ENCODE data around the gene TAF1B. TPM values are rescaled to one million over a fixed set of nuclear protein-coding genes. Genes with fewer than 3 reads are reported as not detected.

Gene TAF1B
- total and polyA plus RNA-seq, 10 of the 15 experiments (the other 5 are each of a cell fraction or from before 2014, with no cell fraction given): 8.1 to 18.3 (median 12.4) TPM

DNA sequence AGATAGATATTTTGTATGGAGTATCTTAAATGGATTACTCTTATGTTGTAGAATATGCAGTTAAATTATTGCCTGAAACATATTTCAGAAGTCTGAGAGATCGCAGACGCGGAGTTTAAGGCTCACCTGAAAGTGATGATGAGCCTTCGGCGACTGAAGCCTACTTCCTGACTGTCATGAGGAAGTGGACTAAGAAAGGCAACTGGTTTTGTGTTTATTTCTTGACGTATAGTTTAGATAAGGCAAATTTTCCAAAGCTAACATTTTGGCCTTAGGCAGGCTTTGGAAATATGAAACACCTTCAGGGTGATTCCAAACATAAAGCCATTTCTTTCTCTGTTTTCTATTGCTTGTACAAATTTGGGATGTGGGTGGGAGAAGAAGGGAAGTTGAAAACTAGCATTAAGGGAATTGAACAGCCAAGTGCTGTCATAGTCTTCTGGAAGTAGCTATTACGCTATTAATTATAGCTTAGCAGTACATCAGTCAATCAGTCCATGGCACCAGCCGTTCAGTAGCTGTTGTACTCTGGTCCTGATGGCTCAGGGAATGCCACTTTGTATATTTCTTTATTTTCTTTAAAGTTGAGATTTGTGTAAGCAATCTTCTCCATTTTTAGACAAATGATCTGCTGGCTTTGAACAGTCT, 109.7 kb downstream of the TAF1B start (continued):
- no peak for TF ChIP-seq MTA3 (IDR thresholded peaks at IDR 0.05; ENCODE audit: borderline replicate concordance, low read length)
- no peak for TF ChIP-seq SP1 (IDR thresholded peaks at IDR 0.05; ENCODE audit: low read depth, low read length)
- TF ChIP-seq, protein P1, sequence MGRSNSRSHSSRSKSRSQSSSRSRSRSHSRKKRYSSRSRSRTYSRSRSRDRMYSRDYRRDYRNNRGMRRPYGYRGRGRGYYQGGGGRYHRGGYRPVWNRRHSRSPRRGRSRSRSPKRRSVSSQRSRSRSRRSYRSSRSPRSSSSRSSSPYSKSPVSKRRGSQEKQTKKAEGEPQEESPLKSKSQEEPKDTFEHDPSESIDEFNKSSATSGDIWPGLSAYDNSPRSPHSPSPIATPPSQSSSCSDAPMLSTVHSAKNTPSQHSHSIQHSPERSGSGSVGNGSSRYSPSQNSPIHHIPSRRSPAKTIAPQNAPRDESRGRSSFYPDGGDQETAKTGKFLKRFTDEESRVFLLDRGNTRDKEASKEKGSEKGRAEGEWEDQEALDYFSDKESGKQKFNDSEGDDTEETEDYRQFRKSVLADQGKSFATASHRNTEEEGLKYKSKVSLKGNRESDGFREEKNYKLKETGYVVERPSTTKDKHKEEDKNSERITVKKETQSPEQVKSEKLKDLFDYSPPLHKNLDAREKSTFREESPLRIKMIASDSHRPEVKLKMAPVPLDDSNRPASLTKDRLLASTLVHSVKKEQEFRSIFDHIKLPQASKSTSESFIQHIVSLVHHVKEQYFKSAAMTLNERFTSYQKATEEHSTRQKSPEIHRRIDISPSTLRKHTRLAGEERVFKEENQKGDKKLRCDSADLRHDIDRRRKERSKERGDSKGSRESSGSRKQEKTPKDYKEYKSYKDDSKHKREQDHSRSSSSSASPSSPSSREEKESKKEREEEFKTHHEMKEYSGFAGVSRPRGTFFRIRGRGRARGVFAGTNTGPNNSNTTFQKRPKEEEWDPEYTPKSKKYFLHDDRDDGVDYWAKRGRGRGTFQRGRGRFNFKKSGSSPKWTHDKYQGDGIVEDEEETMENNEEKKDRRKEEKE (IDR thresholded peaks at IDR 0.05): no peak
- no peak for TF ChIP-seq RFX5 (IDR thresholded peaks at IDR 0.05; ENCODE audit: low read depth, low read length)
- no peak for TF ChIP-seq SIX5 (IDR thresholded peaks at IDR 0.05; ENCODE audit: low read depth, low read length, severe bottlenecking)
- no peak for TF ChIP-seq ZZZ3 (IDR thresholded peaks at IDR 0.05; ENCODE audit: control insufficient read depth, insufficient read length, low read depth)
- TF ChIP-seq, protein P2, sequence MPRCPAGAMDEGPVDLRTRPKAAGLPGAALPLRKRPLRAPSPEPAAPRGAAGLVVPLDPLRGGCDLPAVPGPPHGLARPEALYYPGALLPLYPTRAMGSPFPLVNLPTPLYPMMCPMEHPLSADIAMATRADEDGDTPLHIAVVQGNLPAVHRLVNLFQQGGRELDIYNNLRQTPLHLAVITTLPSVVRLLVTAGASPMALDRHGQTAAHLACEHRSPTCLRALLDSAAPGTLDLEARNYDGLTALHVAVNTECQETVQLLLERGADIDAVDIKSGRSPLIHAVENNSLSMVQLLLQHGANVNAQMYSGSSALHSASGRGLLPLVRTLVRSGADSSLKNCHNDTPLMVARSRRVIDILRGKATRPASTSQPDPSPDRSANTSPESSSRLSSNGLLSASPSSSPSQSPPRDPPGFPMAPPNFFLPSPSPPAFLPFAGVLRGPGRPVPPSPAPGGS (IDR thresholded peaks at IDR 0.05; ENCODE audit: borderline replicate concordance, insufficient read depth, low read depth, low read length, poor library complexity, severe bottlenecking): no peak
- no peak for TF ChIP-seq PAX8 (IDR thresholded peaks at IDR 0.05)
- TF ChIP-seq, protein P3, sequence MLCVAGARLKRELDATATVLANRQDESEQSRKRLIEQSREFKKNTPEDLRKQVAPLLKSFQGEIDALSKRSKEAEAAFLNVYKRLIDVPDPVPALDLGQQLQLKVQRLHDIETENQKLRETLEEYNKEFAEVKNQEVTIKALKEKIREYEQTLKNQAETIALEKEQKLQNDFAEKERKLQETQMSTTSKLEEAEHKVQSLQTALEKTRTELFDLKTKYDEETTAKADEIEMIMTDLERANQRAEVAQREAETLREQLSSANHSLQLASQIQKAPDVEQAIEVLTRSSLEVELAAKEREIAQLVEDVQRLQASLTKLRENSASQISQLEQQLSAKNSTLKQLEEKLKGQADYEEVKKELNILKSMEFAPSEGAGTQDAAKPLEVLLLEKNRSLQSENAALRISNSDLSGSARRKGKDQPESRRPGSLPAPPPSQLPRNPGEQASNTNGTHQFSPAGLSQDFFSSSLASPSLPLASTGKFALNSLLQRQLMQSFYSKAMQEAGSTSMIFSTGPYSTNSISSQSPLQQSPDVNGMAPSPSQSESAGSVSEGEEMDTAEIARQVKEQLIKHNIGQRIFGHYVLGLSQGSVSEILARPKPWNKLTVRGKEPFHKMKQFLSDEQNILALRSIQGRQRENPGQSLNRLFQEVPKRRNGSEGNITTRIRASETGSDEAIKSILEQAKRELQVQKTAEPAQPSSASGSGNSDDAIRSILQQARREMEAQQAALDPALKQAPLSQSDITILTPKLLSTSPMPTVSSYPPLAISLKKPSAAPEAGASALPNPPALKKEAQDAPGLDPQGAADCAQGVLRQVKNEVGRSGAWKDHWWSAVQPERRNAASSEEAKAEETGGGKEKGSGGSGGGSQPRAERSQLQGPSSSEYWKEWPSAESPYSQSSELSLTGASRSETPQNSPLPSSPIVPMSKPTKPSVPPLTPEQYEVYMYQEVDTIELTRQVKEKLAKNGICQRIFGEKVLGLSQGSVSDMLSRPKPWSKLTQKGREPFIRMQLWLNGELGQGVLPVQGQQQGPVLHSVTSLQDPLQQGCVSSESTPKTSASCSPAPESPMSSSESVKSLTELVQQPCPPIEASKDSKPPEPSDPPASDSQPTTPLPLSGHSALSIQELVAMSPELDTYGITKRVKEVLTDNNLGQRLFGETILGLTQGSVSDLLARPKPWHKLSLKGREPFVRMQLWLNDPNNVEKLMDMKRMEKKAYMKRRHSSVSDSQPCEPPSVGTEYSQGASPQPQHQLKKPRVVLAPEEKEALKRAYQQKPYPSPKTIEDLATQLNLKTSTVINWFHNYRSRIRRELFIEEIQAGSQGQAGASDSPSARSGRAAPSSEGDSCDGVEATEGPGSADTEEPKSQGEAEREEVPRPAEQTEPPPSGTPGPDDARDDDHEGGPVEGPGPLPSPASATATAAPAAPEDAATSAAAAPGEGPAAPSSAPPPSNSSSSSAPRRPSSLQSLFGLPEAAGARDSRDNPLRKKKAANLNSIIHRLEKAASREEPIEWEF (IDR thresholded peaks at IDR 0.05; ENCODE audit: insufficient replicate concordance, low read depth, low read length): no peak
- no peak for TF ChIP-seq RELA (IDR thresholded peaks at IDR 0.05; ENCODE audit: borderline replicate concordance, partially characterized antibody)
- no peak for TF ChIP-seq PAX5 (IDR thresholded peaks at IDR 0.05; ENCODE audit: borderline replicate concordance, low read depth, low read length)
- TF ChIP-seq, protein P4, sequence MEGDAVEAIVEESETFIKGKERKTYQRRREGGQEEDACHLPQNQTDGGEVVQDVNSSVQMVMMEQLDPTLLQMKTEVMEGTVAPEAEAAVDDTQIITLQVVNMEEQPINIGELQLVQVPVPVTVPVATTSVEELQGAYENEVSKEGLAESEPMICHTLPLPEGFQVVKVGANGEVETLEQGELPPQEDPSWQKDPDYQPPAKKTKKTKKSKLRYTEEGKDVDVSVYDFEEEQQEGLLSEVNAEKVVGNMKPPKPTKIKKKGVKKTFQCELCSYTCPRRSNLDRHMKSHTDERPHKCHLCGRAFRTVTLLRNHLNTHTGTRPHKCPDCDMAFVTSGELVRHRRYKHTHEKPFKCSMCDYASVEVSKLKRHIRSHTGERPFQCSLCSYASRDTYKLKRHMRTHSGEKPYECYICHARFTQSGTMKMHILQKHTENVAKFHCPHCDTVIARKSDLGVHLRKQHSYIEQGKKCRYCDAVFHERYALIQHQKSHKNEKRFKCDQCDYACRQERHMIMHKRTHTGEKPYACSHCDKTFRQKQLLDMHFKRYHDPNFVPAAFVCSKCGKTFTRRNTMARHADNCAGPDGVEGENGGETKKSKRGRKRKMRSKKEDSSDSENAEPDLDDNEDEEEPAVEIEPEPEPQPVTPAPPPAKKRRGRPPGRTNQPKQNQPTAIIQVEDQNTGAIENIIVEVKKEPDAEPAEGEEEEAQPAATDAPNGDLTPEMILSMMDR (IDR thresholded peaks at IDR 0.05 in 2 of 3, conservative IDR thresholded peaks at IDR 0.05 in 1 of 3; ENCODE audit: control insufficient read depth in 2 of 3, extremely low read depth in 1 of 3, insufficient read depth in 1 of 3, low read depth in 3 of 3, low read length in 3 of 3): no peak
- no peak for TF ChIP-seq PML (IDR thresholded peaks at IDR 0.05; ENCODE audit: low read length)
- no peak for TF ChIP-seq GABPA (IDR thresholded peaks at IDR 0.05; ENCODE audit: low read depth)
- no peak for TF ChIP-seq MXI1 (IDR thresholded peaks at IDR 0.05; ENCODE audit: low read depth, low read length)

Measured in GM12878 (cell line).